GM12892 (cell line): ENCODE measurements around the gene FTH1.

Experiments
- POLR2A ChIP-seq: IDR thresholded peaks from 2 replicates; pipeline ENCODE4 v1.6.1; 2011; ENCODE audit warnings: low read depth, low read length, control low read depth
- POLR2AphosphoS5 ChIP-seq: IDR thresholded peaks from 2 replicates; pipeline ENCODE4 v1.6.1; 2011; ENCODE audit warnings: low read depth, low read length, control low read depth

DNA sequence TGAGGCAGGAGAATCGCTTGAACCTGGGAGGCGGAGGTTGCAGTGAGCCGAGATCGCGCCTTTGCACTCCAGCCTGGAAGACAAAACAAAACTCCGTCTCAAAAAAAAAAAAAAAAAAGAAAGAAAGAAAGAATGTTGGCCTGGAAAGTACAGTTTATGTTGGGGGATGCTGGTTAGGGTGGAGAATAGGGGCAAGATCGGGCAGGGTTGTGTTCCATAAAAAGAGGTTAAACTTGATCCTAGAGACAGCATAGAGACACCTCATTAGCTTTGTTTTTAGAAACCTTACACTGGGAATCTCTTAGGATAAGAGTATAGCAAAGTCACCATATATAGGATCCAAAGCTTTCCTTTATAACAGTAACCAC is 1.9 kb upstream of the FTH1 start:
- TF ChIP-seq POLR2A = no peak
- no peak for TF ChIP-seq POLR2AphosphoS5
